DMS153 treated with DMSO at 0.1 percent for 48 hours (cell line): ENCODE results near the gene TEKT5.
"Not testable (repeated sequence)": the region's sequence is repeated elsewhere in the genome, so short reads cannot be mapped to it uniquely, and the experiment has no call there.

Experiments used
- DNase-seq: peaks from one replicate; lab custom pipeline; 2025; ENCODE audit not compliant: unreplicated experiment; lab: John Stamatoyannopoulos, UW

TEKT5 gene

GRCh38 chr16:10637337-10638037 lies 57.2 kb downstream of the TEKT5 start:
- DNase-seq = no peak

DNA sequence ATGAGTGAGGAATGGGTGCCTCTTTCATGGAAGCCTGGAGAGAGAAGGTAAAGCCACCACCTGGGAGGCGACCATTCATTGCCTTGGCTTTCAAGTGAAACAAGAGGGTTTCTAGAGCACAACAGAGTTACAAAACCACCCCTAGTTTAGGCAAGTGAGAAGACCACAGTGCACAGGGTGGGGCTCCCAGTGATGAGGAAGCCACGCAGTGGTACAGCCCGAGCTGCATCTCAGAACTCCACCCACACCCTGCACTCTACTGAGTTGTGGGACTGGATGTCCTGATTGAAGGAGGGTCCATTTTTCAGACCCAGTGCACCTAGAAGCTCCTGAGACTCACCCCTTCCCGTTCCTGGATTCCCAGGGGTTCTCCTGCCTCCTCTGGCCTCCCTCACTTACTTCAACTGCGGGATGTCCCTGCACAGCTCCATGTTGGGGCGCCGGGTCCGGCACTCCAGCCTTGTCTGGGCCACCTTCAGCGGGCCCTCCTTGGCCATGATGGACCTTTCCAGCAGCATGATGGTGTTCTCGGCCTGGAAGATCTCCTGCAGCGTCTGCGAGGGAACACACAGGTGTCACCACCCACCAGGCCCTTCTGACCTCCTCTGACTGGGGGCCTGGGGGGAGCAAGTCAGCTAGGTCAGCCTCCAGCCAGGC lies 59.2 kb downstream of the TEKT5 start:
- no peak for DNase-seq

GRCh38 chr16:10633429-10633828 lies 61.3 kb downstream of the TEKT5 start:
- not testable (repeated sequence) for DNase-seq

DNA sequence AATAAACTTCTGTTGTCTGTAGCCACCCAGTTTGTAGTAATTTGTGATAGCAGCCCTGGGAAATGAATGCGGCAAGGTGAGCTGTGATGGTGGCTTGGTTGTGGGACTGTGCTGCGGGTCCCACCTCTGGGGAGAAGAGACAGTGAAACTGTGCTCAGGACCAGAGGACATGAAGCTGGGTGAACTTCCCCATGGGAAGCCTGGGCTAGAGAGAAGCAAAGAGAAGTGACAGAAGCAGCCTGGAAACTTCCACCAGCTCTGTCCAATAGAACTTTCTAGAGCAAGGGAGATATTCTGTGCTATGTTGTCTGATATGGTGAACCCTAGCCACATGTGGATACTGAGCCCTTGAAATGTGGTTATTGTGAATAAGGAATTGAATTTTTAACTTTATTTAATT lies 62.8 kb downstream of the TEKT5 start:
- DNase-seq = no peak

DNA sequence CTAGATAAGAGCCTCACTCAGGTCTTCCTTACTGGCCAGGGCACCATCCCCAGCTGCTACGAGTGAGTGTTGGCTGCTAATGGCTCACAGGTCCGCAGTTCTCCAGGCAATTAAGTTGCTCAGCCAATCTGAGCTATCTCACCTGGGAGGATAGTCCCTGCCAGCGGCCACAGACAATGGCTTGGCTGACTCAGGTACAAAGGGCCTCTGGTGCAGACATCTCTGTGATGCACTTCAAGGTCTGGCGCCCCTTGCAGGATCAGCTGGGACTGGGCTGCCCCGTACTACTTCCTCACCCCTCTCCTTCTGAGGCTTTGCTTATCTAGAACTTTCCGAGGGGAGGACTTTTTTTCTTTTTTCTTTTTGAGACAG lies 65.2 kb downstream of the TEKT5 start:
- DNase-seq = no peak

DNA sequence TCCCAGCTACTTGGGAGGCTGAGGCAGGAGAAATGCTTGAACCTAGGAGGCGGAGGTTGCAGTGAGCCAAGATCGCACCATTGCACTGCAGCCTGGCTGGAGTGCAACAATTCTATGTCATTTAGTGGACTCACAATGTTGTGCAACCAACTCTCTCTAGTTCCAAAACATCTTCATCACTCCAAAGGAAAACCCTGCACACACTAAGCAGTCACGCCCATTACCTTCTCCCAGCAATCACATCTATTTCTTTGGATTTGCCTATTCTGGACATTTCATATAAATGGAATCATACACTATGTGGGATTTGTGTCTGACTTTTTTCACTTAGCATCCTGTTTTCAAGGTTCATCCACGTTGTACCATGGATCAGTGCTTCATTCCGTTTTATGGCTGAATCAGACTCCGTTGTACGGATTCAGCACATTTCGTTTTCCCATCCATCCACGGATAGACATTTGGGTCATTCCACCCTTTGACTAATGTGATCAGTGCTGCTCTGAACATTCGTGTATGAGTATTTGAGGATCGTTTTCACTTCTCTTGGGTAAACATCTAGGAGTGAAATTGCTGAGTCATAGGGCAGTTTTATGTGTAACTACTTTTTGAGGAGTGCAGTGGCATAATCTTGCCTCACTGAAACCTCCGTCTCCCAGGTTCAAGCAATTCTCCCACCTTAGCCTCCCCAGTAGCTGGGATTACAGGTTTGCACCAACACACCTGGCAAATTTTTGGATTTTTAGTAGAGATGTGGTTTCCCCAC lies 69.0 kb downstream of the TEKT5 start:
- no peak for DNase-seq

DNA sequence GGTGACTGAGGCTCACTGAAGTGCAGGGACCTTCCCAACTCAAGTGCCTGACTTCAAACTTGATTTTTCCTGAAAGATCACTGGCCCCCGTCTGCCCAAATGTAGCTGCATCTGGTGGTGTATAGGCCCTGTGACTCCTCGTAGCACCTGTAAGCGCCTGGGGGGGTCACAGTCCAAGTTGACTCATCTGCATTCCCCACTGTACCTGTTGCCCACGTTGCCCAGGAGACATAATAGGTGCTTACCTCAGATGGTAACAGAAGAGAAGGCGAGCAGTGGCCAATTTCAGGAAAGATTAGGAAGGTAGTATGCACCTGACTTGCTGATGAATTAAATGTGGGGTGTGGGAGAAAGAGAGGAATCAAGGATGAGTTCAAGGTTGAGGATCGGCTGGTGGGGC lies 70.2 kb downstream of the TEKT5 start:
- DNase-seq = no peak

DNA sequence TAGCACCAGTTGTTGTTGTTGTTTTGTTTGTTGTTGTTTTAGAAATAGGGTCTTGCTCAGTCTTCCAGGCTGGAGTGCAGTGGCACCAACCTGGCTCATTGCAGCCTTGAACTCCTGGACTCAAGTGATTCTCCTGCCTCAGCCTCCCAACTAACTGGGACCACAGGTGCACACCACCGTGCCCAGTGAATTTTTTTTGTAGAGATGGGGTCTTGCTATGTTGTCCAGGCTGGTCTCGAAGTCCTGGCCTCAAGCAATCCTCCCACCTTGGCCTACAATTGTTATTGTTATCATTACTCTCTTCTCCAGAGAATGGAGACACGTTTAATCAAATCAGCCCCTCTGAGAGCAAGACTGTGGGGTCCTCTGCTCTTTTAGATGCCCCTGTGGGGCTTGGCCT lies 71.7 kb downstream of the TEKT5 start:
- no peak for DNase-seq

- no peak for DNase-seq
Measured at GRCh38 chr16:10622036-10622921, 72.5 kb downstream of the TEKT5 start.

GRCh38 chr16:10621216-10621949 lies 73.3 kb downstream of the TEKT5 start:
- not testable (repeated sequence) for DNase-seq

DNA sequence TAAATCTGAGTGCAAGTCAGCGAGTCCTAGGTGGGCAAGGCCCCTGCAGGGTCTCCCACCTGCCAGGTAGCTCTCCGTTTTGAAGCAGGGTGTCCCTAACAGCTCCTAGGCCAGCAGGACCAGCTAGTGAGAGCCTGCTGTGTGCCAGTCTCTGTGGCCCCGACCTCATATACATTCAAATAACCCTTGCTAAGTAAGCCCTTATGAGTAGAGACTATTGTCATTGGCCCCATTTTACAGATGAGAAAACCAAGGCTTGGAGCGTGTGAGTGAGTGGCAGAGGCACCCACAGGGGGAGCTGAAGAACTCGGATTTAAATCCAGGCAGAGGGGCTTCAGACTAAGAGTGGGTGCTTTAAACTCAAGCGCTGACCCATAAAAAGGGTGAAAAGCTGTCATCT lies 74.6 kb downstream of the TEKT5 start:
- no peak for DNase-seq

DNA sequence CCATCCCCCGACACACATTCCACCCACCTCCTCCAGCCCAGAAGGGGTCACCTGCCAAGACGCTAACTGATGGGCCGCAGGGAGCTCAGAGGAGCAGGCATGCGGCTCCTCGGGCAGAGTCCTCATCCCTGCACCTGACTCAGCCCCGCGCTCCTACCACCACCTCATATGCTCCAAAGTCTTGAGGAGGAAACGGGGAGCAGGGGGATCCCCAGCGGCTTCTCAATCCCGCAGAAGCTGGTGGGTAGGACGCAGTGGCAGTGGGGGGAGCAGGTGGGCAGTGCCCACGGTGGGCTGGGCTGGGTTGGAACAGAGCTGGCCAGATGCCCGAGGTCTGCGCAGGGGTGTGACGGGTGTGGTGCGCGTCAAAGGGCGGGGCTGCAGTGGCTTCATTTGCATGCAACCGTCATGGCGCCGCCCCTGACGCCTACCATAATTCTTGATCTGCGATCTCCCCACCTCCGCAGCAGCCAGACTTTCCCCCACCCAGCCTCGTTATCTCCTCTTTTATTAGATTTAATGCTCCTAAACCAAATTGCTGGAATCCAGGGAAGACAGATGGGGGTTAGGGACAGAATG lies 75.4 kb downstream of the TEKT5 start:
- peak; percentile 7 for DNase-seq

DNA sequence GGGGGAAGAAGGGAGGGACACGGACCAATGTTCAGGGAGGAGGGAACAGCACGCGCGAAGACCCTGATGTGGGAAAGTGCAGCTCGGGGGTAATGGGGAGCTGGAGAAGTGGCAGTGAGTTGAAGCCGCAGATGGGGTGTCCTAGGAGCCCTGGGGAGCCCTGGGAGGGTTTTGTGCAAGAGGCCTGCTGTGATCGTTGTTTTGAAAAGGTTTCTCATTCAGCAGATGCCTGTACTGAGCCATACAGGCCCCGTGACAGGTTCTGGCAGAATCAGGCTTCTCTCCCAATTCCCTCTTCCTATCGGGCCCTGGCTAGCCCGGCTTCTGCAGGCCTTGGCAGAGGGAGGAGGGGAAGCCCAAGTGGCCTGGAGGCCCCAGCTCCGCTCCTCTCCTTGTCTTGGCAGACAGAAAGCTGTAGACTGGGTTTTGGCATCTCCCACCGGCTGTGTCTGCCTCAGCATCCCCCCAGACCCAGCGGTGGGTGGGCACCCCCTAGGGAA lies 76.0 kb downstream of the TEKT5 start:
- no peak for DNase-seq

GRCh38 chr16:10617662-10618420 lies 76.9 kb downstream of the TEKT5 start:
- peak; percentile 11 for DNase-seq

DNA sequence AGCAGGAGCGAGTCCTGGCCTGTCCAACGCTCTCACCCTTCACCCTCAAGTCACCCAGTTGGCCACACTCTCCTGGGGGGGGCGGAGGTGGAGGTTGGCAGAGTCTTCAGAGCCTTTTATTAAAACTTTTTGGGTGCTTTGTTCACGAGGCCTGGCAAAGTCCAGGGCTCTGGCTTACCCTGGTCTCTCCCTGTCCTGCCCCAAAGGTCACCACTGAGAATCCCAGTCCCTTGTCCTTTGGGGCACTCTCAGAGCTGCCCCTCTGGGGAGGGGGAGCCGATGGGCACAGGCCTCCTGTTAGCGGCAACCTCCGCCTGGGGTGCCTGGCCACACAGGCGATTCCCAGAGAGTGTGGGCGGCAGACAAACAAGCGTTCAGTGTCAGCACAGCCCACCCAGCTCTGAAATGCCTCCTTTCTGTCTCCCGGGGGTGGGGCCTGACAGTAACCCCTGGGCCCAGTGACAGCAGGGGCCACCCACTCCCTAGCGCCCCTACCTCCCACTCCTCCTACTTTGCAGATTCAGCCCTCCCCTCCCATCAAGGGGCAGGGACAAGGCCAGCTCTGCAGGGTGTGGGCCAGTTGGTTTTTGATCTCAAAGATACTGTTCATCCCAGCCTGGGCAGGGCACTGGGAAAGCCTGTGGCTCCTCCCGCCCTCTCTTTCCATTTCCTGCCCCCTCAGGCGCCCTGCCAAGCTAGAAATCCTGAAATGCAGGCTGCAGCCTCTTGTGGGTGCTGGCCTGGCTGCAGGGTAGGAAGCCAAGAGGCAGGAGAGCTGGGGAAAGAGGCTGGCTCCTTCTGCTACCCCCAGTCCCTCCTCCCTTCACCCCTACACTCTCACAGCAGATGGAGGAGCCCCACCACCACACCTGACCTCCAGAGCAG lies 77.7 kb downstream of the TEKT5 start:
- peak; percentile 72 for DNase-seq

DNA sequence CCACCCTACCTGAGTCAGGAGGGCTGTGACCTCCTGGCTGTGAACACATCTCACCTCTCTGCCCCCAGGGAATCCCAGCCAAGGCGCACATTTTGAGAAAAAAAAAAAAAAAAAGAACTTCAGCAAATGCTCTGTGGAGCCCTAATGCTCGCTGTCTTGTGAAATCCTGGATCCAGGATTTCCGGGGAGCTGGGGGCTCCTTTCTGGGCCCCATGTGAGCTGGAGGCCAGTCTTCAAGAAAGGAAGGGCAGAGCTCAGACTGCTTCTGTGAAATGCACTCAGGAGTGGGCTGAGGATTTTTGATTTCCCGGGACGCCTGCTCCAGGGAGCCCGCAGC lies 78.3 kb downstream of the TEKT5 start:
- no peak for DNase-seq

GRCh38 chr16:10614685-10615084 lies 80.0 kb downstream of the TEKT5 start:
- DNase-seq = no peak

DNA sequence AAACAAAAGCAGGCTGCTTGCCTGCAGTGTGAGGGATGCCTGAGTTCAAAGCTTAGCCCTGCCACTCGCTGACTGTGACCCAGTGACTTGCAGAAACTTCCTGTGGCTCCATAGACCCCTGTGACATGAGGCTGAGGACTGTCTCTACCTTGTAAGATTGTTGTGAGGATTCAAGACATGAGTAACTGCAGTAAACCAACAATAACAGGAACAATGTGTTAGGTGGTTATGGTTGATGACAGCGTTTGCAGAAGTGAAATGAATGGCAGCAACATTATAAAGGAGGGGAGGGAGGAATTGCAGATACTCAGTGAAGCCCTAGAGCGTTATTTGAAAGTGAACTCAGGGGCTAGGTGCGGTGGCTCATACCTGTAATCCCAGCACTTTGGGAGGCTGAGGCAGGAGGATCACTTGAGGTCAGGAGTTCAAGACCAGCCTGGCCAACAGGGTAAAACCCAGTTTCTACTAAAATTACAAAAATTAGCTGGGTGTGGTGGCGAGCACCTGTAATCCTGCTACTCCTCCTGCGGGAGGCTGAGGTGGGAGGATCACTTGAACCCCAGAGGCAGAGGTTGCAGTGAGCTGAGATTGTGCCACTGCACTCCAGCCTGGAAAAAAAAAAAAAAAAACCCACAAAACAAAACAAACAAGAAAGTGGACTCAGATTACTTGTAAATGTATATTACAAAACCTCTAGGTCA lies 80.8 kb downstream of the TEKT5 start:
- no peak for DNase-seq
